Activated T-cell treated with anti-CD3 and anti-CD28 coated beads for 1 hour (primary cell): ENCODE measurements around the gene AK9.
"Not testable (repeated sequence)": the region's sequence is repeated elsewhere in the genome, so short reads cannot be mapped to it uniquely, and the experiment has no call there.

Experiments
- DNase-seq: peaks from one replicate; pipeline ENCODE4 v3.0.0-alpha.2; 2020; ENCODE audit warnings: low read depth

Gene AK9

GRCh38 chr6:109695468-109695867, 4.5 kb upstream of the AK9 start:
- DNase-seq = no peak

- DNase-seq = no peak
These were observed 2.1 kb upstream of the AK9 start for GRCh38 chr6:109693111-109693510.

DNA sequence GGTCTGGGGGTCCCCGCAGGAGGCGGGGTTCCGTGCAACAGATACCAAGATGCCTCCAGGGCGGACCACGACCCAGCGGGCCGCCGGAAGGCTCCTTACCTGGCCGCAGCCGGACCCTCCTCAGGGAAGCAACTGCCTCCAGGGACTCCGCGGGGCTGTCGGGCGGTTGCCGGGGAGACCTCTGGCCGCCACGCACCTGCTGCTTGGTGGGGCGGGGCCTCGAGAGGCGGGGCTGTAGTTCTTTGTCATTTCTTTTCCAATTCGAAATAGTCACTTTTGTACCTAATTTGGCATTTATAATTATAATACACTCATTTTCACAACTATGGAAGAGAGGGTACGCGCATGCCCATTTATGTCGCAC, 647 bp downstream of the AK9 start:
- peak; percentile 51 for DNase-seq

GRCh38 chr6:109687271-109687761, 3.7 kb downstream of the AK9 start:
- DNase-seq = no peak

- no peak for DNase-seq
These were observed 4.3 kb downstream of the AK9 start for GRCh38 chr6:109686566-109687265.

DNA sequence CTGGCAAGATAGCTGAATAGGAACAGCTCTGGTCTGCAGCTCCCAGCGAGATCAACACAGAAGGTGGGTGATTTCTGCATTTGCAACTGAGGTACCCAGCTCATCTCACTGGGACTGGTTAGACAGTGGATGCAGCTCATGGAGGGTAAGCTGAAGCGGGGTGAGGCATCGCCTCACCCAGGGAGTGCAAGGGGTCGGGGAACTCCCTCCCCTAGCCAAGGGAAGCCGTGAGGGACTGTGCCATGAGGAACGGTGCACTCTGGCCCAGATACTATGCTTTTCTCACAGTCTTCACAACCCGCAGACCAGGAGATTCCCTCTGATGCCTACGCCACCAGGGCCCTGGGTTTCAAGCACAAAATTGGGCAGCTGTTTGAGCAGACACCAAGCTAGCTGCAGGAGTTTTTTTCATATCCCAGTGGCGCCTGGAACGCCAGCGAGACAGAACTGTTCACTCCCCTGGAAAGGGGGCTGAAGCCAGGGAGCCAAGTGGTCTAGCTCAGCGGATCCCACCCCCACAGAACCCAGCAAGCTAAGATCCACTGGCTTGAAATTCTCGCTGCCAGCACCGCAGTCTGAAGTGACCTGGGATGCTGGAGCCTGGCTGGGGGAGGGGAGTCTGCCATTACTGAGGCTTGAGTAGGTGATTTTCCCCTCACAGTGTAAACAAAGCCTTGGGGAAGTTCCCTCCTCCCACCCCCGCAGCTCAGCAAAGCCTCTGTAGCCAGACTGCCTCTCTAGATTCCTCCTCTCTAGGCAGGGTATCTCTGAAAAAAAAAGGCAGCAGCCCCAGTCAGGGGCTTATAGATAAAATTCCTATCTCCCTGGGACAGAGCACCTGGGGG, 12.1 kb downstream of the AK9 start:
- not testable (repeated sequence) for DNase-seq

- no peak for DNase-seq
These were observed 12.8 kb downstream of the AK9 start for GRCh38 chr6:109678240-109678639.

DNA sequence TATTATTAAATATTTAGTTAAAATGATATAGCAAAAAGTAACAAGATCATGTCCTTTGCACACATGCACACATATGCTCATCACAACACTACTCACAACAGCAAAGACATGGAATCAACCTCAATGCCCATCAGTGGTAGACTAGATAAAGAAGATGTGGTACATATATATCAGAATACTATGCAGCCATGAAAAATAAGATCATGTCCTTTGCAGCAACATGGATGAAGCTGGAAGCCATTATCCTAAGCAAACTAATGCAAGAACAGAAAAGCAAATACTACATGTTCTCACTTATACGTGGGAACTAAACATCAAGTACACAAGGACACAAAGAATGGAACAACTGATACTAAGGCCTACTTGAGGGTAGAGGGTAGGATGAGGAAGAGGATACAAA, 14.3 kb downstream of the AK9 start:
- DNase-seq = no peak

- no peak for DNase-seq
These were observed 18.2 kb downstream of the AK9 start for GRCh38 chr6:109672839-109673238.

GRCh38 chr6:109672175-109672574, 18.8 kb downstream of the AK9 start:
- no peak for DNase-seq

DNA sequence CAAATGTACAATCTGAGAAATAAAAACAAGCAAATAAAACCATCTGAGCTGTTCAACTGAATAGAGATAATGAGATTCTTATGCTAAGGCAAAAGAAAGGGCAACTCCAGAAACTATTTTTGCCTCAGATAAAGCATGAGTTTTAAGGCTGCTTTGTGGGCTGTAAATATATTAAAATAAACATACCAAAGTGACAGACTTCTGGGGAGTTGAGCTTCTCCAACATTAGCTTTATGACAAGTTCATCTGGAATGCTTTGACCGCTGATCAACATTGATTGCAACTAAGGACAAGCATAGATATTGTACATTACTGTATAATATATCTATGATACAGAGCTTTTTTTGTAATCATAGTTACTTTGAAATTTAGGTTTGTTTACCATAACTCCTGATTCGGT, 19.3 kb downstream of the AK9 start:
- DNase-seq = no peak

GRCh38 chr6:109669811-109670210, 21.2 kb downstream of the AK9 start:
- DNase-seq = no peak

GRCh38 chr6:109662192-109662591, 28.8 kb downstream of the AK9 start:
- DNase-seq = no peak

DNA sequence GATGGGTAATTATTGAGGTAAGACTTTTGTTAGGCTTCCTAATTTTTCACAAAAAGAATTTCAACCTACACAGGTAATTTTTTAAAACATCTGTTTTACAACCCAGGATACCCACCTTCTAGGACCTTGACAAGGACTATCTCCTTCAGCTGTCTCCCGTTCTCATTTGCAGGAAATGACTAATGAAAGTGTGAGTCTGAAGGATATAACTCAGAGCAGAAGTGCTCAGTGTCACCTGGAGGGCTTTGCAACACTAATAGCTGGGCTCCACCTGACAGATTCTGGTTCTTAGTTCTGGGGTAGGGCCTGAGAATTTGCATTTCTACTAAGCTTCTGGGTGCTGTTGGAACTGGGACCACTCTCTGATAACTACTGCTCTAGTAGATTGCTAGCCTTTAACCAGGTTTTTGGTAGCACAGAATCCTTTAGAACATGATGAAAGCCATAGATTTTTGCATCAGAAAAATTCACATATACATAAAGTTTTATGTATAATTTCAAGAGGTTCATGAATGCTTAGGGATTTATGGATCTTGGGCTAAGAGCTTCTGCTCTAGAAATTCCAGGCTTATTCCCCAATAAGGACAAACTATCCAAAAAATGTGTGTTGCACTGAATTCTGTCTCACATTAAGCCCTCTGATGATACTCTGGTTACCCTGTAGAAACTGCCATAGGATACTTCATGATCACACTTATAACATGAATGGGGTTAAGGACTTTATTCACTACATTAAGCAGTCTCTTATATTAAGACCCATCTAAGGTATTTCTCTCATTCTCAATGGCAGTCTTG, 30.3 kb downstream of the AK9 start:
- DNase-seq = no peak

DNA sequence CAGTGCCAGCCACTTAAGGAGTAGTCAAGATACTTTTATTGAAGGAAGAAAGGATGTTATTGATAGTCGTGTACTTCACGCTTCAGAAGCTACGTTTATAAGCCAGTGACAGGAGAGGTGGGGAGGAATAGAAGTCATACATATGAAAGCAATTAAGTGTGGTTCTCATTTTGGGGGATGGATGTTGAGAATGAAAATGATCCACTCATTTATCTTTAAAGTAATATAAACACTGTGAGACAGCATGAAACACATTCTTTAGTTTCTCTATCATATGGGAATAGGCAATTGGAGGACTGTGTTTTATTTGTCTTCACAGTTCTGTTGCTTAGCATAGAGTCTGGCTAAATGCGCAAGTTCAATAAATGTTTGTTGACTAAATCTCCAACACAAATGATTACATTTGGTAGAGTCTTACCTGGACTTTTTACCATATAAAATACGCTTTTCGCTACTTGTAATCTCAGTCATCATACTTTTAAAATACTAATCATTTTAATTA, 35.2 kb downstream of the AK9 start:
- DNase-seq = no peak

DNA sequence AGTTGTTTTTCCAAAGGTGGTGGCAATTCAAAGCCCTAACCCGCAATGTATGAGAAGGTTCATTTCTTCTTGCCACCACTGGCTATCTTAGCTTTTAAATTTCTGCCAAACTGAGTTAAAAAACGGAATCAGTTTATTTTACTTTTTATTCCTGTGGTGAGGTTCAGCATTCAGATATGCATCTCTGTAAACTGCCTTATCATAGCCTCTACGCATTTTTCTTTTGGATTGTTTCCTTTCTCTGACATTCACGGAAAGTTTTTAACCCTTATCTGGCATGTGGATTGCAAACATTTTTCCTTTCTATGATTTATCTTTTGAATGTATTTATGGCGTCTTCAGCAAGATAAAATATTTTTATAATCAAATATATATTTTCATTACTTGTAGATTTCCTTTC, 37.7 kb downstream of the AK9 start:
- no peak for DNase-seq

GRCh38 chr6:109644131-109644530, 46.9 kb downstream of the AK9 start:
- DNase-seq = no peak

DNA sequence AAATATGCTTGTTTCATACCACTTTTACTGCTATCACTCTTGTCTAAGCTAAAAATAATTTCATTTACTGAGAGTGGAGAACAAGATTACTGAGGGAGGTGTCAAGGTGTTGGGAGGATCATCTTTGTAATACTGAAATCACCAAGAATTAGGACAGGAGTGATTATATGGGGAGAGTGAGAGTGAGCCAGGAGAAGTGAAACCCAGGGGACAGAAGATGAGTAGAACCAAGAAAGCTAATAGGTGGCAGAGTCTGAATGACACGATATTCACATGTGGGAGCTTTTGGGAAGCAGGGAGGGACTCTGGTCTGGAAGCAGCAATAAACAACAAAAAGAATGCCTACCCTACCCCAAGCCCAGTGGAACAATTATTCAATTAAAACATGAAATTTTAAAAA, 58.6 kb downstream of the AK9 start:
- DNase-seq = no peak

- DNase-seq = no peak
These were observed 59.6 kb downstream of the AK9 start for GRCh38 chr6:109631403-109631802.

- DNase-seq = no peak
These were observed 62.6 kb downstream of the AK9 start for GRCh38 chr6:109628158-109629000.

DNA sequence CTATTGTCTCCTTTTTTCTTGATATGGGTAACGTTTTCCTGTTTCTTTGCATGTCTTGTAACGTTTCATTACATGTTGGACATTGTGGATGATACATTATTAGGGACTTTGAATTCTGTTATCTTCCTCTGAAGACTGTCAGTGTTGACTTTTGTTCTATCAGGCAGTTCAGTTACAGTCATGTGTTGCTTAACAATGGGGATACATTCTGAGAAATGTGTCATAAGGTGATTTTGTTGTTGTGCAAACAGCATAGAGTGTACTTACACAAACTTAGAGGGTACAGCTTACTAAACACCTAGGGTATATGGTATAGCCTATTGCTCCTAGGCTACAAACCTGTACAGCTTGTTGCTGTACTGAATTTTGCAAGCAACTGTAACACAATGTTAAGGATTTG, 64.7 kb downstream of the AK9 start:
- no peak for DNase-seq

GRCh38 chr6:109625199-109625598, 65.8 kb downstream of the AK9 start:
- DNase-seq = no peak
